ENCODE results near the gene FAM168A.
A peak's percentile ranks its signal among the peaks of the same experiment; 100 is the strongest.

The FAM168A gene

GRCh38 chr11:73361953-73362776 lies 235.7 kb downstream of the FAM168A start:
- no peak for DNase-seq

DNA sequence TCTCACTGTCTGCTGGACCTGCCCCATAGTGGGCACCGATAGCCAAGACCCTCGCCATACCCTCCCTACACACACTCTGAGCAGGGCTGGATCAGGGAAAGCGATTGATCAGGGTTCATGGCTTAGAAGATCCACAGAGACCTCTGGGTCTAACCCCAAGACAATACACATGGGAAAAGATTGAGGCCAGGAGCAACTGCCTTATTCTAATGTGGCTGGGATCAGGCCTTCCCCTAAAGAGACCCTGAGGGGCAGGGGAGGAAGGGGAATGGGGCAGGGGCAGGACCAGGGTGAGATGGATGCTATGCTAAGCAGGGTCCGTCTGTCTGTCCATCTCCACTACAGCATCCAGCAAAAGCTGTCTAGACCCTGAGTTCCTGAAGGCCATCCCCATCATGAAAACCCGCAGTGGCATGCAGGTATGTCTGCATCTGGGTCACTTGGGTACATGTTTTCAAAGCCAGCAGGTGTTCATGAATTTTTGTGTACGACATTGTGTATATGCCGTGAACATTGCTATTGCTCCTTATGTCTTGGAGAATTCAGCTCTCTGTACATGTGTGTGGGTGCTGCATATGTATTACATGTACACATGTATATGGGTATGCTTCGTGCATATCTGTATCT lies 237.1 kb downstream of the FAM168A start:
- DNase-seq, result no peak

GRCh38 chr11:73359930-73360742 lies 237.8 kb downstream of the FAM168A start:
- peak; percentile 21 for DNase-seq

- DNase-seq, result no peak
Measured at GRCh38 chr11:73359341-73359740, 238.6 kb downstream of the FAM168A start.

- DNase-seq, result no peak
Measured at GRCh38 chr11:73358071-73358470, 239.8 kb downstream of the FAM168A start.

- DNase-seq, result no peak
Measured at GRCh38 chr11:73356979-73357860, 240.7 kb downstream of the FAM168A start.

DNA sequence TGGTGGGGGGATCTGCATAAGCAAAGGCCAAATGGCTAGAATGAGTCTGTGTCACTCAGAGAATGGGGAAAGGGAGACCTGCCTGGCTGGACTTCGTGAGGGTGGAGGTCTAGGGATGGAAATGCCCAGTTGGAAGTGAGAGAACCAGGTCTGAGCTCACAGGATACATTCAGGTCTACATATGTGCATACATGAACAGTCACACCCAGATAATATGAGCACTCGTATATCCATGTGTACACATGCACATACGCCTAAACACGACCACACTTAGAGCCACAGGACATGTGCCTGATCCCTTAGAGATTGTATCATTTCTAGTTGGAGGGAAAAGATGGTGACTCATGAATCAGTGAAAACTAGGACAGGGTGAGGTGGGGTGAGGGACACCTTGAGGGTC lies 242.8 kb downstream of the FAM168A start:
- no peak for DNase-seq

- no peak for DNase-seq
Measured at GRCh38 chr11:73353422-73353821, 244.5 kb downstream of the FAM168A start.

DNA sequence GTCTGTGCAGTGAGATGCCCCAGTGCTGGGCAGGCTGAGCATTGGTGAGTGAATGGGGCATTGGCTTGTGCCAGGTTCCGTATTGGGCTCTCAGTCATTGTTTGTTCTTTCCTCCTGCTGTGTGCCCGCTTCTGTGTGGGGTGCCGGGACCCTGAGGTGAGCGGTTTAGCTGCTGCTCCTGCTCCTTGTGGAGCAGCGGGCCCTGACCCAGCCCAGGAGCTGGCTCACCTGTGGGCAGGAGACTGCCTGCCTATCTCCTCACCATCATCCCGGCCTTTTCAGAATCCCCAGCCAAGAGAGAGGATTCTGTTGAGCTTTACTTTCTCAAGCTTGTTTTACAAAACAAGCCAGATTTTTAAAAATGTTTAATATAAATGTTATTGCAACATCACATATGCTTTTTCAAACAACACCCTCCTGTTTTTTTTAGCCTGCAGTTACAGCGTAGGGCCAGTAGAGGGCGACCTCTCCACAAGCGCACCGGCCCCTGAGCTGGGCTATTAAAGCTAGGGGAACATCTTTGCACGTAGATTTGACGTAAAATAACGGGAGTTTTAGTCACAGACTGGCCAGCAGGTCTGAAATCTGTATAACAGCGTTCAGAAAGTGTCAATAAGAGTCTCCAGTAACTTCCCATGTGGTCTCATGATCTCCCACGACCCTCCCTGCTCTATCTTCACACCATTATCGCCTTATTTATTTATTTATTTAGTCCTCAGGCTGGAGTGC lies 246.8 kb downstream of the FAM168A start:
- peak; percentile 34 for DNase-seq

Measured in activated T-cell treated with anti-CD3 and anti-CD28 coated beads for 4 hours (primary cell).